Measurements from ENCODE around the gene DEDD.

Gene DEDD

DNA sequence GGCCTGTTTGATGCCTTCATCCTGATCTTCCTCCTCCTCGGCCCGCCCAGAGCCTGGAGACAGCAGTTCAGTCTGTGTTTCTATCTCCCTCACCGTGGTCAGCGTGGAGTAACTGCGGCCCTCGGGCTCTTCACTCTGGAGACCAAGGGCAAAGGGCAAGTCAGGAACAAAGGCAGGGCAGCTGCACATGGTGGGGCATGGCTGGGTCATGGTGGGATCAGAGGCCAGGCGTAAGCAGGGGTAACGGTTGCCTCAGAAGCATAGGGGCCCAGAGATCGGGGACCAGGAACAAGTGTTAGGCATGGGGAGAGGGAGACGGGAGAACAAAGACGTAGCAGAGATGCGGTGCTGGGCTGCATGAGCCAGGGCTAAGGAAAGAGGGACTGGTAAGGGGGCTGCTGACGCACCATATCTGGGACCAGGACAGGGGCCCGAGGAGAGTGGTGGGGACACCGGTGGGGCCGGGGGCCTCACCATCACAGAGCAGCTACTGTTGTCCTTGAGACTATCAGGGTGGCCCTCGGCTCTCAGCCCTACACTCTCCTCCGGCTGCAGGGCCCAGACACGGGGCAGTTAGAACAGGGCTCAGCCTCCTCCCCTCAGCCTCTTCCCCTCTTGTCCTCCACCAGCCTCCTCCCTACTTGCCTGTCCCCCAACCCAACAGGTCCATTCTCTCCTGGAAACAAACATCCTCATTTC, 59.6 kb downstream of the DEDD start:
- DNase-seq (ENCODE audit: low read depth) = no peak

DNA sequence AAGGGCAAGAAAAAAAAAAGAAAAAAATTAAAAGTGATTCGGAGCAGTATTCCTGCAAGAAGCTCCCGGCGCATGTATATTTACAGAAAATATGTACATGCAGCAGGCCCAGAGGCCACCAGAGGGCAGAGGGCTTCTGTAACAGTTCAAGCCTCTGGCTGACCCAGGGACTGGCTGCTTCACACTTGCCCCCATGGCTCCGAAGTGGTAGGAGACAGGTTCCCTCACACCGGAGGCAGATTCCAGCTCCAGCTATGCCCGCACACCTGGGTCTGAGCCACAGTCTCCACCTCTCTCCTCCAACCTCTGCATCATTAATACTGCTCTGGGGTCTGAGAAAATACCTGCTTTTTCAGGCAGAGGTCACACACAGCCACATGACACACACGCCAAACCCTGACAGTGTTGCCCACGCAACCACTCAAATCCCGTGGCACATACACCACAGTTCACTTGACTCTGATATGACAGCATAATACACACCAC, 60.5 kb downstream of the DEDD start:
- peak; percentile 16 for DNase-seq (ENCODE audit: low read depth)
